H1 (cell line): ENCODE results near the gene ST6GALNAC3. TPM values are rescaled to one million over a fixed set of nuclear protein-coding genes. Genes with fewer than 3 reads are reported as not detected.

Source experiments
- CTCF ChIA-PET: fragments of 300-600 bp; sonication (Branson Sonifier 250); formaldehyde crosslinking; loops from one replicate; lab custom pipeline; 2021; ENCODE audit not compliant: partially characterized antibody; lab: Charles Lee
- POLR2A ChIA-PET: fragments of 300-600 bp; sonication (Branson Sonifier 250); formaldehyde crosslinking; loops from one replicate; lab custom pipeline; 2021; ENCODE audit warnings: inconsistent platforms; ENCODE audit not compliant: partially characterized antibody; lab: Charles Lee
- DNase-seq, 2 experiments: peaks; one replicate each; pipeline versions ENCODE4 v3.0.0 to v3.0.0-alpha.2; 2010 to 2022; ENCODE audit warnings: low spot score in 2 of 2, low read depth in 1 of 2, mixed read lengths in 1 of 2
- FAIRE-seq: peaks from 2 replicates; lab custom pipeline; 2011; peaks lifted over from hg19 to GRCh38; lab: Jason Lieb, UNC
- H2AFZ ChIP-seq: 2 replicates; pipeline ENCODE4 v1.8.1; 2012; ENCODE audit warnings: low read length, inconsistent platforms
- H2AK5ac ChIP-seq: 2 replicates; pipeline ENCODE4 v1.6.1; 2013; ENCODE audit warnings: low read depth, low read length
- H2BK120ac ChIP-seq: replicated peaks from 2 replicates; pipeline ENCODE3; 2013; ENCODE audit warnings: low read depth, low read length, inconsistent platforms
- H2BK12ac ChIP-seq: 2 replicates; pipeline ENCODE4 v1.6.1; 2013; ENCODE audit warnings: low read depth, low read length
- H2BK15ac ChIP-seq: 2 replicates; pipeline ENCODE4 v1.6.1; 2013; ENCODE audit warnings: low read length
- H2BK20ac ChIP-seq: 2 replicates; pipeline ENCODE4 v1.6.1; 2013; ENCODE audit warnings: low read length
- H2BK5ac ChIP-seq: 2 replicates; pipeline ENCODE4 v1.6.1; 2013; ENCODE audit warnings: low read depth, low read length
- H3K14ac ChIP-seq: 2 replicates; pipeline ENCODE4 v1.6.1; 2013; ENCODE audit warnings: inconsistent platforms; ENCODE audit not compliant: insufficient read length
- H3K18ac ChIP-seq: 2 replicates; pipeline ENCODE4 v1.6.1; 2013; ENCODE audit warnings: low read length; ENCODE audit errors: extremely low read depth
- H3K23ac ChIP-seq: 2 replicates; pipeline ENCODE4 v1.6.1; 2013; ENCODE audit warnings: inconsistent platforms; ENCODE audit not compliant: insufficient read length
- H3K23me2 ChIP-seq: 2 replicates; pipeline ENCODE4 v1.6.1; 2013; ENCODE audit warnings: low read depth, low read length
- H3K27ac ChIP-seq: 2 replicates; pipeline ENCODE4 v1.6.1; 2011; ENCODE audit warnings: low read depth, low read length, inconsistent platforms
- H3K27me3 ChIP-seq, 4 experiments: replicated peaks in 1 of 4; 1 replicate in 1 of 4; 2 replicates in 3 of 4; pipeline versions ENCODE4 v1.6.1 to v1.8.1; 2011 to 2013; ENCODE audit warnings: low read length in 3 of 4, mild to moderate bottlenecking in 3 of 4, inconsistent platforms in 2 of 4, mixed read lengths in 2 of 4, moderate library complexity in 1 of 4; ENCODE audit not compliant: control insufficient read depth in 3 of 4, insufficient read depth in 3 of 4; ENCODE audit errors: extremely low read depth in 1 of 4
- H3K36me3 ChIP-seq, 4 experiments: 2 replicates each; pipeline versions ENCODE4 v1.6.1 to v1.8.1; 2011 to 2013; ENCODE audit warnings: mild to moderate bottlenecking in 4 of 4, low read length in 3 of 4, moderate library complexity in 2 of 4, control low read depth in 1 of 4, inconsistent platforms in 1 of 4; ENCODE audit not compliant: insufficient read depth in 4 of 4, control insufficient read depth in 2 of 4
- H3K4ac ChIP-seq: replicated peaks from 2 replicates; pipeline ENCODE3; 2013; ENCODE audit warnings: low read length, low read depth, mixed read lengths, inconsistent platforms; ENCODE audit not compliant: insufficient read length
- H3K4me1 ChIP-seq, 4 experiments: replicated peaks in 1 of 4; 1 replicate in 1 of 4; 2 replicates in 3 of 4; pipeline versions ENCODE4 v1.6.1 to v1.8.1; 2011 to 2013; ENCODE audit warnings: low read length in 3 of 4, inconsistent platforms in 2 of 4, mixed read lengths in 1 of 4; ENCODE audit not compliant: insufficient read depth in 4 of 4, control insufficient read depth in 3 of 4
- H3K4me2 ChIP-seq, 2 experiments: 2 replicates each; pipeline versions ENCODE4 v1.6.1 to v1.8.1; 2011 to 2013; ENCODE audit warnings: low read depth in 2 of 2, low read length in 2 of 2, control low read depth in 1 of 2, inconsistent platforms in 1 of 2, mild to moderate bottlenecking in 1 of 2; ENCODE audit not compliant: insufficient read depth in 1 of 2
- H3K4me3 ChIP-seq, 4 experiments: fragments of 200-600, 300-600 bp in 1 of 4; sonication (generic), shearing (Covaris generic), sonication (Bioruptor Twin) in 1 of 4; 2 replicates each; pipeline versions ENCODE4 v1.5.1 to v1.8.1; 2011 to 2016; ENCODE audit warnings: low read length in 4 of 4, low read depth in 3 of 4, control low read depth in 2 of 4, inconsistent platforms in 2 of 4, mild to moderate bottlenecking in 2 of 4, mixed read lengths in 1 of 4, moderate library complexity in 1 of 4; ENCODE audit not compliant: insufficient read depth in 2 of 4; ENCODE audit errors: extremely low read depth in 1 of 4
- H3K56ac ChIP-seq: replicated peaks from 2 replicates; pipeline ENCODE3; 2013; ENCODE audit warnings: low read depth, mild to moderate bottlenecking, mixed read lengths, low read length, inconsistent platforms; ENCODE audit not compliant: insufficient read length
- H3K79me1 ChIP-seq: 2 replicates; pipeline ENCODE4 v1.6.1; 2013; ENCODE audit warnings: low read depth, low read length, control low read depth
- H3K79me2 ChIP-seq, 2 experiments: 2 replicates each; pipeline versions ENCODE4 v1.6.1 to v1.8.1; 2012 to 2013; ENCODE audit warnings: low read length in 2 of 2, mild to moderate bottlenecking in 2 of 2, inconsistent platforms in 1 of 2; ENCODE audit not compliant: insufficient read depth in 2 of 2, control insufficient read depth in 1 of 2
- H3K9ac ChIP-seq, 4 experiments: replicated peaks in 1 of 4; 1 replicate in 1 of 4; 2 replicates in 3 of 4; pipeline versions ENCODE4 v1.6.1 to v1.8.1; 2011 to 2013; ENCODE audit warnings: low read depth in 3 of 4, low read length in 3 of 4, control low read depth in 2 of 4, mild to moderate bottlenecking in 2 of 4, moderate library complexity in 2 of 4, inconsistent platforms in 1 of 4; ENCODE audit errors: extremely low read depth in 1 of 4
- H3K9me3 ChIP-seq, 2 experiments: 2 replicates each; pipeline versions ENCODE4 v1.6.1 to v1.8.1; 2012 to 2013; ENCODE audit warnings: mild to moderate bottlenecking in 2 of 2, moderate library complexity in 2 of 2, control low read depth in 1 of 2, inconsistent platforms in 1 of 2, low read depth in 1 of 2, low read length in 1 of 2, mixed read lengths in 1 of 2; ENCODE audit not compliant: insufficient read depth in 2 of 2
- H4K20me1 ChIP-seq, 2 experiments: replicated peaks in 1 of 2; 2 replicates each; pipeline versions ENCODE3 to v1.8.1; 2011 to 2013; ENCODE audit warnings: inconsistent platforms in 2 of 2, low read length in 2 of 2, mild to moderate bottlenecking in 1 of 2; ENCODE audit not compliant: insufficient read depth in 2 of 2, control insufficient read depth in 1 of 2
- H4K5ac ChIP-seq: 2 replicates; pipeline ENCODE4 v1.6.1; 2013; ENCODE audit warnings: low read length, low read depth, mixed read lengths, inconsistent platforms; ENCODE audit not compliant: insufficient read length
- H4K8ac ChIP-seq: 2 replicates; pipeline ENCODE4 v1.8.0; 2013; ENCODE audit warnings: mild to moderate bottlenecking, moderate library complexity, low read length, inconsistent platforms; ENCODE audit not compliant: insufficient read depth; ENCODE audit errors: extremely low read depth
- H4K91ac ChIP-seq: replicated peaks from 2 replicates; pipeline ENCODE3; 2013; ENCODE audit warnings: low read length, mixed read lengths, inconsistent platforms; ENCODE audit not compliant: insufficient read length
- SRF ChIP-seq: IDR thresholded peaks from 2 replicates; pipeline ENCODE4 v1.6.1; 2011; ENCODE audit warnings: mild to moderate bottlenecking, low read depth, low read length, moderate library complexity
- WGBS, 2 experiments: shearing (Covaris generic) in 1 of 2; methylation state at CpG; one replicate each; pipeline versions ENCODE4 v1.1.6 to v1.1.7; 2013 to 2015; ENCODE audit warnings: low lambda C conversion rate in 2 of 2, mixed read lengths in 2 of 2, inconsistent platforms in 1 of 2, low coverage in 1 of 2, missing lambda C conversion rate in 1 of 2; ENCODE audit not compliant: insufficient replicate concordance in 2 of 2, insufficient coverage in 1 of 2, insufficient read length in 1 of 2; ENCODE audit errors: extremely low coverage in 1 of 2, missing lambda C conversion rate in 1 of 2; 5-methylcytosine and 5-hydroxymethylcytosine counted together
- polyA plus RNA-seq, 7 experiments: library from polyadenylated mRNA; depleted of rRNA in 3 of 7; stranded (reverse) in 5 of 7; unstranded in 2 of 7; fragments of >200 nt in 5 of 7; fragments of 200-250 nt in 2 of 7; gene quantifications; 1 replicate in 5 of 7; 2 replicates in 1 of 7; 4 replicates in 1 of 7; pipeline versions ENCODE4 v1.2.1 to v1.2.3, GENCODE V29; 2011 to 2013; ENCODE audit warnings: missing spikeins in 2 of 7, mixed read lengths in 2 of 7
- total RNA-seq: library from RNA; stranded (reverse); fragmentation: NEBNext Ultra II Directional; extraction: Animal tissue kit (Norgen Biotek cat#: 25700); gene quantifications from 2 replicates; pipeline ENCODE4 v1.2.1, GENCODE V29; 2021

Gene ST6GALNAC3
- total and polyA plus RNA-seq, 2 of the 8 experiments (the other 6 are each of a cell fraction or from before 2014, with no cell fraction given): 4.9 to 19.0 TPM

DNA sequence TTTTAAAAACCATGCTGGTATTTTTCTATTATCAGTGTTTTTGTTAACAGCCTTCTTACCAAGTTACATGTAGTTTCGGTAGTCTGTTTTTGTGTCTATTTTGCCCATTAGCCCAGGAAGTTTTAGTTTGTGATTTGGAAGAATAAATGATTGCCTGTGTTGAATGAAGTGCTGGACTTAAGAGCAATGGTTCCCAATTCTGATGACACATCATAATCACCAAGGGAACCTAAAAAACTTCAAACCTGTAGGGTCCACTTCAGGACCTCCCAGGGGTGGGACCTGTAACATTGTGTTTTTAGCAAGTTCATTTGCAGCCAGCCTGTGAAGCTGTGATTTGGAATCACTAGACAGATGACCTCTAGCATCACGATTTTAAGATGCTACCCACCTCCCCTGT lies 43.0 kb upstream of the ST6GALNAC3 start:
- Histone ChIP-seq H3K4me3 (no peak overlapping the region), H3K79me2 (no peaks in the 10 kb centered on the region), H3K23ac (no peak overlapping the region), H3K9me3 (no peaks in the 10 kb centered on the region), H2BK20ac (no peak overlapping the region), H2AK5ac (no peak overlapping the region), H4K8ac (no peak overlapping the region), H3K4me2 (no peak overlapping the region), H3K56ac (no peak overlapping the region), H2BK15ac (no peak overlapping the region), H3K4ac (no peak overlapping the region), H3K27ac (no peak overlapping the region), H3K36me3 (no peaks in the 10 kb centered on the region), H3K4me1 (no peaks in the 10 kb centered on the region; a peak in 1 of 7 replicates), H3K9ac (no peak overlapping the region), H3K23me2 (no peaks in the 10 kb centered on the region), H3K27me3 (no peaks in the 10 kb centered on the region), H2AFZ (no peak overlapping the region), H2BK12ac (no peak overlapping the region), H3K14ac (no peak overlapping the region), H4K5ac (no peak overlapping the region), H3K18ac (no peak overlapping the region), H2BK120ac (no peak overlapping the region), H2BK5ac (no peak overlapping the region), H3K79me1 (no peaks in the 10 kb centered on the region), H4K91ac (no peak overlapping the region), H4K20me1 (no peaks in the 10 kb centered on the region)
- POLR2A ChIA-PET: no interaction called here
- TF ChIP-seq SRF: no peak
- CTCF ChIA-PET: no interaction called here
- DNase-seq: no peak
- FAIRE-seq: peak; percentile 13
- 78% methylated on average over 2 of the region's 2 CpGs; no CpG with 5 or more reads in 1 of the 2 experiments for WGBS, 2 experiments
